ENCODE results near the gene NPAS3. TPM values are rescaled to one million over a fixed set of nuclear protein-coding genes. Genes with fewer than 3 reads are reported as not detected.

The NPAS3 gene
- total and polyA plus RNA-seq, 2 of the 13 experiments (the other 11 are each of a cell fraction or from before 2014, with no cell fraction given) = not detected

GRCh38 chr14:33776871-33777270, 838.2 kb downstream of the NPAS3 start (continued):
- no peak for TF ChIP-seq ETS1 (CRISPR knock-in tag; IDR thresholded peaks at IDR 0.05)
- TF ChIP-seq ZNF282 (IDR thresholded peaks at IDR 0.05; ENCODE audit: partially characterized antibody) = no peak
- TF ChIP-seq MAX (IDR thresholded peaks at IDR 0.05) = no peak
- TF ChIP-seq MTF2 (CRISPR knock-in tag; IDR thresholded peaks at IDR 0.05; ENCODE audit: borderline replicate concordance) = no peak

GRCh38 chr14:33777681-33778080, 839.0 kb downstream of the NPAS3 start:
- no peaks in the 10 kb centered on the region for H4K20me1 ChIP-seq (ENCODE audit: insufficient read depth, low read length)
- BruUV-seq (replicated peaks) = no TSS peak
- DNase-seq (ENCODE audit: low spot score) (no peak), ATAC-seq (no peak), FAIRE-seq (no peak)
- no peaks in the 10 kb centered on the region for H3K79me2 ChIP-seq (ENCODE audit: insufficient read depth, low read length)
- no peaks in the 10 kb centered on the region for H3K9me3 ChIP-seq (ENCODE audit: low read length)
- no peak for TF ChIP-seq ZNF557 (CRISPR knock-in tag; IDR thresholded peaks at IDR 0.05)
- no peak for TF ChIP-seq ZNF383 (CRISPR knock-in tag; IDR thresholded peaks at IDR 0.05; ENCODE audit: borderline replicate concordance)
- TF ChIP-seq ZNF225 (CRISPR knock-in tag; IDR thresholded peaks at IDR 0.05) = no peak
- TF ChIP-seq ZNF644 (CRISPR knock-in tag; IDR thresholded peaks at IDR 0.05; ENCODE audit: low read depth) = no peak
- TF ChIP-seq KAT2B (IDR thresholded peaks at IDR 0.05; ENCODE audit: borderline replicate concordance, low read depth, low read length) = no peak
- TF ChIP-seq ZNF33A (CRISPR knock-in tag; IDR thresholded peaks at IDR 0.05; ENCODE audit: borderline replicate concordance) = no peak
- no peak for TF ChIP-seq CEBPB (IDR thresholded peaks at IDR 0.05; ENCODE audit: borderline replicate concordance, low read depth, low read length)
- no peak for TF ChIP-seq CENPX (CRISPR knock-in tag; IDR thresholded peaks at IDR 0.05)
- intact Hi-C loops (cut with micrococcal nuclease; ENCODE audit: unreplicated experiment) (no loop called here), in situ Hi-C loops (cut with HindIII; ENCODE audit: extremely low pct_ligation_motif_present, low pct_unique_long_range_greater_than_20kb) (no loop called here)
- no peaks in the 10 kb centered on the region for H3K4me1 ChIP-seq (ENCODE audit: insufficient read depth, low read length)
- CTCF ChIA-PET (ENCODE audit: low intra/inter-chr PET ratio, low total read pairs) = no interaction called here
- no peaks in the 10 kb centered on the region for H3K36me3 ChIP-seq (replicated peaks in 1 of 2; ENCODE audit: control insufficient read depth in 1 of 2, insufficient read depth in 2 of 2, low read length in 2 of 2)
- WGBS (ENCODE audit: low lambda C conversion rate) = 2% methylated on average over 7 of the region's 7 CpGs
- no peak overlapping the region for H3K27ac ChIP-seq (ENCODE audit: extremely low read length, insufficient read depth, low read length)
- H3K4me2 ChIP-seq (ENCODE audit: low read depth, low read length) = no peak overlapping the region
- POLR2A ChIA-PET = no interaction called here
- H2AFZ ChIP-seq (ENCODE audit: low read length) = no peak overlapping the region
- no peak overlapping the region for H3K4me3 ChIP-seq (replicated peaks in 1 of 3; ENCODE audit: insufficient read depth in 1 of 3, low read depth in 2 of 3, low read length in 3 of 3)
- H3K27me3 ChIP-seq (ENCODE audit: control insufficient read depth in 1 of 2, insufficient read depth in 2 of 2, low read length in 2 of 2) = peaks cover 0 to 23% of the 10 kb centered on the region in 2 experiments; a peak in 2 of 5 replicates
- no peak overlapping the region for H3K9ac ChIP-seq (ENCODE audit: insufficient read depth, low read depth, low read length)

Data from HepG2 (cell line).